BE2C (cell line): ENCODE data around the gene MBP.

Source experiments
- DNase-seq: peaks from one replicate; pipeline ENCODE4 v3.0.0-alpha.2; 2020
- H3K27me3 ChIP-seq: fragments of 250-450 bp; sonication (Bioruptor Pico); 2 replicates; pipeline ENCODE4 v1.5.1; 2020; ENCODE audit warnings: mild to moderate bottlenecking
- H3K36me3 ChIP-seq: fragments of 250-450 bp; sonication (Bioruptor Pico); 2 replicates; pipeline ENCODE4 v1.5.1; 2020; ENCODE audit warnings: mild to moderate bottlenecking
- H3K4me1 ChIP-seq: fragments of 250-450 bp; sonication (Bioruptor Pico); 2 replicates; pipeline ENCODE4 v1.5.1; 2020
- H3K4me3 ChIP-seq: 2 replicates; pipeline ENCODE4 v1.5.1; 2011; ENCODE audit warnings: low read depth, low read length
- H3K9me3 ChIP-seq: fragments of 250-450 bp; sonication (Bioruptor Pico); 2 replicates; pipeline ENCODE4 v1.5.1; 2020
- CTCF ChIP-seq: IDR thresholded peaks from 2 replicates; pipeline ENCODE4 v1.5.1; 2012; ENCODE audit warnings: mild to moderate bottlenecking, low read depth, low read length

MBP gene

DNA sequence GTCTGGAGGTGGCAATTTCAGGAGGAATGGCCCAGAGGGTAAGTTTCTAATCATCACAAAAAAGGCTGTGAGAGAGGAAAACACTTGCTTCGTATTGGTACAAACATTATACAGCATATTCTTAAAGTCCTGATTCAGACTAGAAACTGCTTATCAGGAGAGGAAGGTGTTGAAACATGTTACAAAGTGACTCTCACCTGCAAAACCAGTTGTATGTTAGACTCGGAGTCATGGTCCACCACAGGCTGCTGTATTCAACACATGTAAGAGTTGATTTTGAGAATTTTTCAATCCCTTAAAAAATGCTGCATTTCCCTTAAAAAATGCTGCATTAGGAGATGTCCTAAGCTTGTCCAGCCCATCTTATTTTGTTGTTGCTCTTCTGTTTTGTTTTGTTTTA lies 61.5 kb downstream of the MBP start:
- no peak for TF ChIP-seq CTCF
- H3K4me1 ChIP-seq: no peaks in the 10 kb centered on the region

GRCh38 chr18:77070627-77071026 lies 62.0 kb downstream of the MBP start:
- Histone ChIP-seq H3K9me3 (no peaks in the 10 kb centered on the region), H3K4me1 (no peaks in the 10 kb centered on the region), H3K36me3 (no peaks in the 10 kb centered on the region), H3K4me3 (no peak overlapping the region), H3K27me3 (no peaks in the 10 kb centered on the region)
- DNase-seq: no peak
- no peak for TF ChIP-seq CTCF

More for the DNA sequence above, 61.5 kb downstream of the MBP start:
- no peak overlapping the region for H3K4me3 ChIP-seq
- H3K27me3 ChIP-seq: no peaks in the 10 kb centered on the region
- H3K36me3 ChIP-seq: no peaks in the 10 kb centered on the region
- no peak for DNase-seq
- H3K9me3 ChIP-seq: no peaks in the 10 kb centered on the region

DNA sequence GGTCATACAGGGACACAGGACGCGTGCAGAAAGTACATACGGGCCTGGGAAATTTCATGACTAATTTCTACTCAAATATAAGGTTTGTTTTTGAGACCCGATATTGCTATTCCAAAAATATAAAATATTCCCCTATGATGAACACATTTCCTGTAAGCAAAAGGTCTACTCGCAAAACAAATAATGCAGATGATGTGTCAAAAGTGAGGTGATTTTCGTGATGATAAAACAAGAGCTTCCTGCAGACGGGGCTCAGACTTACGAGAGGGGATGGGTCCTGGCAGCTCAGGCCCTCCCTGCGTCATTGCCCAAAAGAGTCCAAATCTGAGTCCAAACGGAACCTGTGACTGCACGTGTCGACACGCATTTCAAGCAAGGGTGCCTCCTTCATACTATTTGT lies 62.7 kb downstream of the MBP start:
- no peaks in the 10 kb centered on the region for H3K4me1 ChIP-seq
- H3K9me3 ChIP-seq: no peaks in the 10 kb centered on the region
- no peak overlapping the region for H3K4me3 ChIP-seq
- no peaks in the 10 kb centered on the region for H3K27me3 ChIP-seq
- H3K36me3 ChIP-seq: no peaks in the 10 kb centered on the region
- no peak for TF ChIP-seq CTCF
- no peak for DNase-seq

GRCh38 chr18:77069482-77069881 lies 63.1 kb downstream of the MBP start:
- Histone ChIP-seq H3K4me1 (no peaks in the 10 kb centered on the region), H3K9me3 (no peaks in the 10 kb centered on the region), H3K36me3 (no peaks in the 10 kb centered on the region), H3K4me3 (no peak overlapping the region), H3K27me3 (no peaks in the 10 kb centered on the region)
- no peak for TF ChIP-seq CTCF
- DNase-seq: no peak

GRCh38 chr18:77068321-77069312 lies 64.0 kb downstream of the MBP start:
- TF ChIP-seq CTCF: no peak
- no peaks in the 10 kb centered on the region for H3K36me3 ChIP-seq
- no peaks in the 10 kb centered on the region for H3K4me1 ChIP-seq
- no peaks in the 10 kb centered on the region for H3K9me3 ChIP-seq
- H3K27me3 ChIP-seq: no peaks in the 10 kb centered on the region
- DNase-seq: no peak
- H3K4me3 ChIP-seq: no peak overlapping the region

GRCh38 chr18:77067291-77068061 lies 65.1 kb downstream of the MBP start:
- no peak for TF ChIP-seq CTCF
- Histone ChIP-seq H3K27me3 (no peaks in the 10 kb centered on the region), H3K36me3 (no peaks in the 10 kb centered on the region), H3K4me3 (no peak overlapping the region), H3K4me1 (no peaks in the 10 kb centered on the region), H3K9me3 (no peaks in the 10 kb centered on the region)
- DNase-seq: no peak
